Measurements from ENCODE around the gene BCL2L11.

- TF ChIP-seq POLR2AphosphoS5 (IDR thresholded peaks at IDR 0.05; ENCODE audit: low read depth, low read length) (no peak), POLR2A (IDR thresholded peaks at IDR 0.05; ENCODE audit: low read depth, low read length) (no peak), POU2F2 (IDR thresholded peaks at IDR 0.05; ENCODE audit: low read depth, low read length) (no peak), SPI1 (IDR thresholded peaks at IDR 0.05; ENCODE audit: low read depth, low read length) (no peak), TAF1 (IDR thresholded peaks at IDR 0.05; ENCODE audit: low read depth, low read length) (no peak), PAX5 (IDR thresholded peaks at IDR 0.05; ENCODE audit: insufficient read depth, low read length, severe bottlenecking) (no peak)
Measured at GRCh38 chr2:111166115-111166514, 45.4 kb downstream of the BCL2L11 start.

Data from GM12891 (cell line).